Caco-2 (cell line): Measurements from ENCODE around the gene NRXN3. TPM values are rescaled to one million over a fixed set of nuclear protein-coding genes. Genes with fewer than 3 reads are reported as not detected.
A peak's percentile ranks its signal among the peaks of the same experiment; 100 is the strongest.

Experiments used
- BruUV-seq: library from RNA; stranded (reverse); fragments of 400-500 nt; replicated peaks from 2 replicates; lab custom pipeline; 2021; lab: Mats Ljungman, UMichigan
- CTCF ChIA-PET: fragments of 300-600 bp; sonication (Branson Sonifier 250); formaldehyde crosslinking; loops from one replicate; lab custom pipeline; 2022; ENCODE audit warnings: antibody characterized with exemption; lab: Charles Lee
- POLR2A ChIA-PET: fragments of 300-600 bp; sonication (Branson Sonifier 250); formaldehyde crosslinking; loops from one replicate; lab custom pipeline; 2022; ENCODE audit warnings: antibody characterized with exemption; lab: Charles Lee
- DNase-seq, 2 experiments: peaks; one replicate each; pipeline versions ENCODE4 v3.0.0 to v3.0.0-alpha.2; 2020 to 2022
- H3K27me3 ChIP-seq: replicated peaks from 2 replicates; pipeline ENCODE4 v1.6.0; 2011; ENCODE audit warnings: low read length; ENCODE audit not compliant: control insufficient read depth, insufficient read depth
- H3K36me3 ChIP-seq: 2 replicates; pipeline ENCODE4 v1.5.1; 2011; ENCODE audit warnings: low read length; ENCODE audit not compliant: control insufficient read depth, insufficient read depth
- H3K4me1 ChIP-seq: fragments of 250-450 bp; sonication (Bioruptor Pico); 2 replicates; pipeline ENCODE4 v1.5.1; 2020; ENCODE audit warnings: mild to moderate bottlenecking
- H3K4me3 ChIP-seq: 2 replicates; pipeline ENCODE4 v1.5.1; 2011; ENCODE audit warnings: low read depth, mild to moderate bottlenecking, control low read depth, low read length
- H3K9me3 ChIP-seq: fragments of 250-450 bp; sonication (Bioruptor Pico); 2 replicates; pipeline ENCODE4 v1.5.1; 2020; ENCODE audit warnings: mild to moderate bottlenecking, moderate library complexity
- H3K27ac Mint-ChIP-seq: one replicate; pipeline ENCODE4 v1.8.0; 2022; ENCODE audit warnings: mixed read lengths; ENCODE audit not compliant: unreplicated experiment
- H3K27me3 Mint-ChIP-seq: one replicate; pipeline ENCODE4 v1.8.0; 2022; ENCODE audit warnings: mixed read lengths; ENCODE audit not compliant: insufficient read depth, unreplicated experiment
- H3K36me3 Mint-ChIP-seq: one replicate; pipeline ENCODE4 v1.8.0; 2022; ENCODE audit warnings: mild to moderate bottlenecking, mixed read lengths; ENCODE audit not compliant: insufficient read depth, unreplicated experiment
- H3K4me1 Mint-ChIP-seq: one replicate; pipeline ENCODE4 v1.8.0; 2022; ENCODE audit warnings: low read depth, mixed read lengths; ENCODE audit not compliant: unreplicated experiment
- H3K4me3 Mint-ChIP-seq: one replicate; pipeline ENCODE4 v1.8.0; 2022; ENCODE audit warnings: mild to moderate bottlenecking, moderate library complexity, mixed read lengths; ENCODE audit not compliant: unreplicated experiment
- H3K9me3 Mint-ChIP-seq: one replicate; pipeline ENCODE4 v1.8.0; 2022; ENCODE audit warnings: mixed read lengths; ENCODE audit not compliant: unreplicated experiment
- CTCF ChIP-seq, 2 experiments: fragments of 200-600 bp in 1 of 2; IDR thresholded peaks; 1 replicate in 1 of 2; 2 replicates in 1 of 2; pipeline versions ENCODE4 v1.5.1 to v1.8.0; 2011 to 2022; ENCODE audit warnings: antibody characterized with exemption in 1 of 2, control low read depth in 1 of 2, inconsistent platforms in 1 of 2, low read depth in 1 of 2, low read length in 1 of 2, mild to moderate bottlenecking in 1 of 2, moderate library complexity in 1 of 2; ENCODE audit not compliant: insufficient read depth in 1 of 2, severe bottlenecking in 1 of 2, unreplicated experiment in 1 of 2
- intact Hi-C: fragments of 100-400 bp; cut with micrococcal nuclease; formaldehyde crosslinking; loops from one replicate; pipeline ENCODE4 v1.10.0; 2022; ENCODE audit not compliant: unreplicated experiment
- total RNA-seq: library from RNA; stranded (reverse); gene quantifications from 2 replicates; pipeline ENCODE4 v1.2.3, GENCODE V29; 2022

NRXN3 gene
- total RNA-seq, 1 experiment from 2014 or later = 12.4 TPM

DNA sequence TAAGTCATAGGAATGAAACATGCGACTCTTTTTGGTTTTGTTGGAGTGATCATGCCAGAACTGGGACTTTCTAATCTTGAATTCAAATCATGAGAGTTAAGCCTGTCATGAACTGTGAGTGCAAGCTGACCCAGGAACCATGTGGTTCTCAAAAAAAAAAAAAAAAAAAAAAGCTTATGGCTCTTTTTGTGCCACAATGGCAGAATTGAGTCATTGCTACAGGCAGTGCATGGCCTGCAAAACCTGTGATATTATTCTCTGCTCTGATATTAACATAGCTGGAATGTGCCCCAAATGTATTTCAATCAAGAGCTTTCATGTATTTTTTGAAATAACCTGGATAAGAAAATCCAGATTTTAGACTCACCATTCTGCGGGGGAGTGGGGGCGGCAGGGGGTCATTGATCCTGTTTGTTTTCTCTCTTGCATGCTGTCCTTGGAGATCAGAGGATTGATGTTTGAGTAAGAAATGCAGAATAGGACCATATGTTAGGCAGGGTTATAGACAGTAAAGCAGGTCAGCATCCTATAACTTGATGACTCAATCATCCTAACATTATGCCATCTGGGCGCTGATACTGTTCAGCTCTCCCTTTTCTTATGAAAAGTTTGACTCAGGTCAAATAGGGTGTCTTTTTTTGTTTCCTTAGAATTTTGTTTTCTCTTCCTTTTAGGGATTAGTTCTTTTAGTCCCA is 1243.7 kb downstream of the NRXN3 start:
- no peaks in the 10 kb centered on the region for H3K9me3 Mint-ChIP-seq
- 0 out of 2 replicates have a peak, but pooled peaks cover 9% of the 10 kb centered on the region for H3K4me1 ChIP-seq
- H3K9me3 ChIP-seq = no peaks in the 10 kb centered on the region
- no peaks in the 10 kb centered on the region for H3K27me3 ChIP-seq
- H3K4me3 Mint-ChIP-seq = no peak overlapping the region
- H3K27me3 Mint-ChIP-seq = no peaks in the 10 kb centered on the region
- CTCF ChIA-PET = no interaction called here
- intact Hi-C loops = no loop called here
- peaks cover 15% of the 10 kb centered on the region for H3K4me1 Mint-ChIP-seq
- no peak overlapping the region for H3K4me3 ChIP-seq
- no peaks in the 10 kb centered on the region for H3K36me3 ChIP-seq
- no peak overlapping the region for H3K27ac Mint-ChIP-seq
- TF ChIP-seq CTCF (IDR thresholded peaks at IDR 0.05; ENCODE audit: insufficient read depth in 1 of 2, low read depth in 1 of 2, low read length in 1 of 2, severe bottlenecking in 1 of 2, unreplicated experiment in 1 of 2) = no peak
- POLR2A ChIA-PET = no interaction called here
- BruUV-seq = no TSS peak
- no peak for DNase-seq
- no peaks in the 10 kb centered on the region for H3K36me3 Mint-ChIP-seq

GRCh38 chr14:79415726-79416125 is 1245.6 kb downstream of the NRXN3 start:
- Mint-ChIP-seq H3K36me3 (no peaks in the 10 kb centered on the region), H3K4me1 (peaks cover 28% of the 10 kb centered on the region), H3K4me3 (no peak overlapping the region), H3K27me3 (no peaks in the 10 kb centered on the region), H3K9me3 (no peaks in the 10 kb centered on the region), H3K27ac (no peak overlapping the region)
- Histone ChIP-seq H3K9me3 (no peaks in the 10 kb centered on the region), H3K4me3 (no peak overlapping the region), H3K36me3 (no peaks in the 10 kb centered on the region), H3K4me1 (peaks cover 19% of the 10 kb centered on the region), H3K27me3 (no peaks in the 10 kb centered on the region)
- intact Hi-C loops = no loop called here
- no TSS peak for BruUV-seq
- CTCF ChIA-PET = no interaction called here
- POLR2A ChIA-PET = no interaction called here
- TF ChIP-seq CTCF (IDR thresholded peaks at IDR 0.05; ENCODE audit: insufficient read depth in 1 of 2, low read depth in 1 of 2, low read length in 1 of 2, severe bottlenecking in 1 of 2, unreplicated experiment in 1 of 2) = no peak
- no peak for DNase-seq

GRCh38 chr14:79417961-79418360 is 1247.8 kb downstream of the NRXN3 start:
- no TSS peak for BruUV-seq
- Histone ChIP-seq H3K9me3 (no peaks in the 10 kb centered on the region), H3K36me3 (no peaks in the 10 kb centered on the region), H3K27me3 (no peaks in the 10 kb centered on the region), H3K4me3 (no peak overlapping the region), H3K4me1 (peaks cover 33% of the 10 kb centered on the region)
- Mint-ChIP-seq H3K9me3 (no peaks in the 10 kb centered on the region), H3K27me3 (no peaks in the 10 kb centered on the region), H3K4me1 (peaks cover 28% of the 10 kb centered on the region), H3K36me3 (no peaks in the 10 kb centered on the region), H3K4me3 (no peak overlapping the region), H3K27ac (peak overlapping the region; percentile 70)
- POLR2A ChIA-PET = no interaction called here
- DNase-seq = no peak
- CTCF ChIA-PET = no interaction called here
- no peak for TF ChIP-seq CTCF (IDR thresholded peaks at IDR 0.05; ENCODE audit: insufficient read depth in 1 of 2, low read depth in 1 of 2, low read length in 1 of 2, severe bottlenecking in 1 of 2, unreplicated experiment in 1 of 2)
- intact Hi-C loops = no loop called here
